ENCODE measurements around the gene CKM.

- no peak for TF ChIP-seq MAX (IDR thresholded peaks at IDR 0.05; ENCODE audit: low read depth, low read length)
- no peak for TF ChIP-seq CTCF (IDR thresholded peaks at IDR 0.05; ENCODE audit: low read depth, low read length)
- no peak for TF ChIP-seq POLR2A (IDR thresholded peaks at IDR 0.05; ENCODE audit: extremely low read depth, insufficient read length)
Measured at GRCh38 chr19:45322744-45323281, at the start of gene CKM.
